ENCODE data around the gene HLA-DOA. TPM values are rescaled to one million over a fixed set of nuclear protein-coding genes. Genes with fewer than 3 reads are reported as not detected.

The HLA-DOA gene
- total and polyA plus RNA-seq, 10 of the 15 experiments (the other 5 are each of a cell fraction or from before 2014, with no cell fraction given) = 8.8 to 108 (median 58.3) TPM

GRCh38 chr6:32954267-32954666 lies 55.1 kb downstream of the HLA-DOA start (continued):
- TF ChIP-seq SPI1 (IDR thresholded peaks at IDR 0.05; ENCODE audit: borderline replicate concordance, insufficient read depth, low read depth, low read length) (no peak), SRF (IDR thresholded peaks at IDR 0.05; ENCODE audit: low read depth in 2 of 2, low read length in 2 of 2) (no peak)

Other genes with a start within 250 kb of the HLA-DOA start
Only the 7 nearest of the 16 such genes appear.
- gene TAP1, start 155.9 kb downstream of the HLA-DOA start, total RNA-seq (2014; rRNA removed) = 179 and 183 TPM in 2 replicates
- 103 and 108 TPM in 2 replicates for gene TAP1, start 155.9 kb downstream of the HLA-DOA start, total RNA-seq (2014; rRNA removed; fragmentation: Illumina TruSeq; extraction: Trizol)
- gene TAP1, start 155.9 kb downstream of the HLA-DOA start, total RNA-seq (2021) = 177 and 194 TPM in 2 replicates
- 136 and 198 TPM in 2 replicates for gene TAP1, start 155.9 kb downstream of the HLA-DOA start, polyA plus RNA-seq (2011; rRNA removed)
- gene TAP1, start 155.9 kb downstream of the HLA-DOA start, polyA plus RNA-seq (2014; fragmentation: Illumina TruSeq; extraction: Trizol) = 107 and 126 TPM in 2 replicates
- 10 to 100 TPM; 33.4 to 60.0 TPM for gene TAP1, start 155.9 kb downstream of the HLA-DOA start, polyA plus RNA-seq (2014; fragmentation: Nextera tagmentation; extraction: Ambion mirVana)
- gene TAP1, start 155.9 kb downstream of the HLA-DOA start, polyA plus RNA-seq (2014; rRNA removed) = 160 and 161 TPM in 2 replicates
- 100 to 1,000 TPM; 230 to 249 TPM for gene TAP1, start 155.9 kb downstream of the HLA-DOA start, polyA plus RNA-seq (2016; fragmentation: Nextera tagmentation; extraction: Ambion mirVana)
- gene PSMB9, start 155.4 kb downstream of the HLA-DOA start, total RNA-seq (2014; rRNA removed) = 251 and 255 TPM in 2 replicates
- gene PSMB9, start 155.4 kb downstream of the HLA-DOA start, total RNA-seq (2014; rRNA removed; fragmentation: Illumina TruSeq; extraction: Trizol) = 167 and 171 TPM in 2 replicates
- gene PSMB9, start 155.4 kb downstream of the HLA-DOA start, total RNA-seq (2021) = 237 and 271 TPM in 2 replicates
- gene PSMB9, start 155.4 kb downstream of the HLA-DOA start, polyA plus RNA-seq (2011; rRNA removed) = 253 and 359 TPM in 2 replicates
- 86.8 and 181 TPM in 2 replicates for gene PSMB9, start 155.4 kb downstream of the HLA-DOA start, polyA plus RNA-seq (2014; fragmentation: Illumina TruSeq; extraction: Trizol)
- 100 to 1,000 TPM; 202 to 299 TPM for gene PSMB9, start 155.4 kb downstream of the HLA-DOA start, polyA plus RNA-seq (2014; fragmentation: Nextera tagmentation; extraction: Ambion mirVana)
- gene PSMB9, start 155.4 kb downstream of the HLA-DOA start, polyA plus RNA-seq (2014; rRNA removed) = 341 and 375 TPM in 2 replicates
- 100 to 1,000 TPM; 483 to 517 TPM for gene PSMB9, start 155.4 kb downstream of the HLA-DOA start, polyA plus RNA-seq (2016; fragmentation: Nextera tagmentation; extraction: Ambion mirVana)
- gene HLA-DMB, start 68.6 kb downstream of the HLA-DOA start, total RNA-seq (2014; rRNA removed) = 141 and 149 TPM in 2 replicates
- gene HLA-DMB, start 68.6 kb downstream of the HLA-DOA start, total RNA-seq (2014; rRNA removed; fragmentation: Illumina TruSeq; extraction: Trizol) = 117 and 120 TPM in 2 replicates
- 106 and 114 TPM in 2 replicates for gene HLA-DMB, start 68.6 kb downstream of the HLA-DOA start, total RNA-seq (2021)
- 140 and 173 TPM in 2 replicates for gene HLA-DMB, start 68.6 kb downstream of the HLA-DOA start, polyA plus RNA-seq (2011; rRNA removed)
- 136 and 158 TPM in 2 replicates for gene HLA-DMB, start 68.6 kb downstream of the HLA-DOA start, polyA plus RNA-seq (2014; fragmentation: Illumina TruSeq; extraction: Trizol)
- 100 to 1,000 TPM; 117 to 170 TPM for gene HLA-DMB, start 68.6 kb downstream of the HLA-DOA start, polyA plus RNA-seq (2014; fragmentation: Nextera tagmentation; extraction: Ambion mirVana)
- gene HLA-DMB, start 68.6 kb downstream of the HLA-DOA start, polyA plus RNA-seq (2014; rRNA removed) = 114 and 116 TPM in 2 replicates
- gene HLA-DMB, start 68.6 kb downstream of the HLA-DOA start, polyA plus RNA-seq (2016; fragmentation: Nextera tagmentation; extraction: Ambion mirVana) = 100 to 1,000 TPM; 160 to 168 TPM
- 243 and 269 TPM in 2 replicates for gene HLA-DMA, start 56.5 kb downstream of the HLA-DOA start, total RNA-seq (2014; rRNA removed)
- gene HLA-DMA, start 56.5 kb downstream of the HLA-DOA start, total RNA-seq (2014; rRNA removed; fragmentation: Illumina TruSeq; extraction: Trizol) = 170 and 177 TPM in 2 replicates
- 182 and 189 TPM in 2 replicates for gene HLA-DMA, start 56.5 kb downstream of the HLA-DOA start, total RNA-seq (2021)
- 190 and 290 TPM in 2 replicates for gene HLA-DMA, start 56.5 kb downstream of the HLA-DOA start, polyA plus RNA-seq (2011; rRNA removed)
- 327 and 354 TPM in 2 replicates for gene HLA-DMA, start 56.5 kb downstream of the HLA-DOA start, polyA plus RNA-seq (2014; fragmentation: Illumina TruSeq; extraction: Trizol)
- gene HLA-DMA, start 56.5 kb downstream of the HLA-DOA start, polyA plus RNA-seq (2014; fragmentation: Nextera tagmentation; extraction: Ambion mirVana) = 100 to 1,000 TPM; 389 to 552 TPM
- 267 and 279 TPM in 2 replicates for gene HLA-DMA, start 56.5 kb downstream of the HLA-DOA start, polyA plus RNA-seq (2014; rRNA removed)
- gene HLA-DMA, start 56.5 kb downstream of the HLA-DOA start, polyA plus RNA-seq (2016; fragmentation: Nextera tagmentation; extraction: Ambion mirVana) = 100 to 1,000 TPM; 339 to 378 TPM
- 127 TPM in 2 replicates for gene BRD2, start 41.0 kb downstream of the HLA-DOA start, total RNA-seq (2014; rRNA removed)
- 139 and 145 TPM in 2 replicates for gene BRD2, start 41.0 kb downstream of the HLA-DOA start, total RNA-seq (2014; rRNA removed; fragmentation: Illumina TruSeq; extraction: Trizol)
- gene BRD2, start 41.0 kb downstream of the HLA-DOA start, total RNA-seq (2021) = 160 and 178 TPM in 2 replicates
- 218 and 239 TPM in 2 replicates for gene BRD2, start 41.0 kb downstream of the HLA-DOA start, polyA plus RNA-seq (2011; rRNA removed)
- gene BRD2, start 41.0 kb downstream of the HLA-DOA start, polyA plus RNA-seq (2014; fragmentation: Illumina TruSeq; extraction: Trizol) = 234 and 289 TPM in 2 replicates
- 100 to 1,000 TPM in 1 of 2 experiments, 10 to 100 TPM in 1; 32.2 to 133 TPM for gene BRD2, start 41.0 kb downstream of the HLA-DOA start, polyA plus RNA-seq (2014; fragmentation: Nextera tagmentation; extraction: Ambion mirVana)
- 180 and 181 TPM in 2 replicates for gene BRD2, start 41.0 kb downstream of the HLA-DOA start, polyA plus RNA-seq (2014; rRNA removed)
- gene BRD2, start 41.0 kb downstream of the HLA-DOA start, polyA plus RNA-seq (2016; fragmentation: Nextera tagmentation; extraction: Ambion mirVana) = 100 to 1,000 TPM; 113 to 118 TPM
- gene HLA-DPA1, start 64.1 kb upstream of the HLA-DOA start, total RNA-seq (2014; rRNA removed) = 1,084 and 1,097 TPM in 2 replicates
- 990 and 1,018 TPM in 2 replicates for gene HLA-DPA1, start 64.1 kb upstream of the HLA-DOA start, total RNA-seq (2014; rRNA removed; fragmentation: Illumina TruSeq; extraction: Trizol)
- 707 and 749 TPM in 2 replicates for gene HLA-DPA1, start 64.1 kb upstream of the HLA-DOA start, total RNA-seq (2021)
- 1,074 and 1,640 TPM in 2 replicates for gene HLA-DPA1, start 64.1 kb upstream of the HLA-DOA start, polyA plus RNA-seq (2011; rRNA removed)
- 1,388 and 1,535 TPM in 2 replicates for gene HLA-DPA1, start 64.1 kb upstream of the HLA-DOA start, polyA plus RNA-seq (2014; fragmentation: Illumina TruSeq; extraction: Trizol)
- gene HLA-DPA1, start 64.1 kb upstream of the HLA-DOA start, polyA plus RNA-seq (2014; fragmentation: Nextera tagmentation; extraction: Ambion mirVana) = 100 to 1,000 TPM; 508 to 665 TPM
- 952 and 1,003 TPM in 2 replicates for gene HLA-DPA1, start 64.1 kb upstream of the HLA-DOA start, polyA plus RNA-seq (2014; rRNA removed)
- 100 to 1,000 TPM; 640 to 684 TPM for gene HLA-DPA1, start 64.1 kb upstream of the HLA-DOA start, polyA plus RNA-seq (2016; fragmentation: Nextera tagmentation; extraction: Ambion mirVana)
- 395 and 404 TPM in 2 replicates for gene HLA-DPB1, start 66.4 kb upstream of the HLA-DOA start, total RNA-seq (2014; rRNA removed)
- gene HLA-DPB1, start 66.4 kb upstream of the HLA-DOA start, total RNA-seq (2014; rRNA removed; fragmentation: Illumina TruSeq; extraction: Trizol) = 285 and 287 TPM in 2 replicates
- gene HLA-DPB1, start 66.4 kb upstream of the HLA-DOA start, total RNA-seq (2021) = 481 and 486 TPM in 2 replicates
- 292 and 430 TPM in 2 replicates for gene HLA-DPB1, start 66.4 kb upstream of the HLA-DOA start, polyA plus RNA-seq (2011; rRNA removed)
- gene HLA-DPB1, start 66.4 kb upstream of the HLA-DOA start, polyA plus RNA-seq (2014; fragmentation: Illumina TruSeq; extraction: Trizol) = 226 and 305 TPM in 2 replicates
- gene HLA-DPB1, start 66.4 kb upstream of the HLA-DOA start, polyA plus RNA-seq (2014; fragmentation: Nextera tagmentation; extraction: Ambion mirVana) = 100 to 1,000 TPM; 101 to 177 TPM
- gene HLA-DPB1, start 66.4 kb upstream of the HLA-DOA start, polyA plus RNA-seq (2014; rRNA removed) = 675 and 740 TPM in 2 replicates
- 100 to 1,000 TPM; 346 to 359 TPM for gene HLA-DPB1, start 66.4 kb upstream of the HLA-DOA start, polyA plus RNA-seq (2016; fragmentation: Nextera tagmentation; extraction: Ambion mirVana)